Lower leg skin (tissue), 3 donors: ENCODE data around the gene TRAPPC1.

Experiments
- CTCF ChIP-seq, 3 donors: fragments of 450-650 bp; IDR thresholded peaks; one replicate each; pipeline ENCODE4 v1.5.1; 2016; ENCODE audit warnings: antibody characterized with exemption in 3 of 3, mild to moderate bottlenecking in 3 of 3, moderate library complexity in 2 of 3
- POLR2A ChIP-seq, 2 donors: fragments of 450-650 bp; IDR thresholded peaks; one replicate each; pipeline ENCODE4 v1.6.1; 2016 to 2017; ENCODE audit warnings: antibody characterized with exemption in 2 of 2, mild to moderate bottlenecking in 1 of 2, moderate library complexity in 1 of 2

DNA sequence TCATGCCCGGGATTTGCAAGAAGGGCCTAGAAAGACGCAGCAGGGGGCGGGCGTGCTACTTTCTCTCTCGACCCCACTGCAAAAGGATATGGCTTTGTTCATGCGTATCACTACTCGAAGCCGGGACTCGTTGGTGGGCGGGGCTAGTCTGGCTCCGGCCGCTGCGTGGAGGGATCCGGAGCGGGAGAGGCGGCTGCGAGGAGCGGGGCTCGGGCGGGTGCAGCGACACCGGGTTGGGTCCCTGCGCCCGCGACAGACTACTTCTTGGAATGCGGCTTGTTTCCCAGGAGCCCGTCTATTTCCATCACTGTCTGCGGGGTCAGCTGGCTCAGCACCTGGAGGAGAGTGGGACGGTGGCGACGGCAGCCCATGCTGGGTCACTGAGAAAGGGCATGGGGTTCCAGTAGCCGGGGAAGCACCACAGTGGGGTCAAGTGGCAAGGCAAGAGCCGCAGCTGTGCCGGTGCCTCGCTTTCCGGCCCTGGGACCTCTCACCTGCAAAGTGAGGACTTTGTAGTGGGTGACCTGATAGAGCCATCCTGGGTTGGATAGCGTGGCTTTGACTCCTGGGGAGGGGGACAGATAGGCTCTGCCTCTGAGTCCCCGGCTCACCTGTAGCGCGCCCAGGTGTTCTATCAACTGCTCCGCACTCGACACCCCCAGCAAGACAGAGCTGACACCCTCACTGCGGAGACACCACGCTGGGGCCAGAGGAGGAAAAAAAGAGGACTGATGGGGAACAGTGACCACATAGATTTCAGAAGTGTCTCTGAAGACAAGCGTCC, 8.7 kb downstream of the TRAPPC1 start:
- TF ChIP-seq CTCF (IDR thresholded peaks at IDR 0.05) (no peak), POLR2A (IDR thresholded peaks at IDR 0.05) (no peak)
